Prostate gland (tissue), 2 donors: Measurements from ENCODE around the gene APH1A.

Source experiments
- CTCF ChIP-seq, 4 experiments: fragments of 200-600 bp in 2 of 4; fragments of 450-650 bp in 2 of 4; sonication (generic) in 2 of 4; IDR thresholded peaks; 1 replicate in 3 of 4; 2 replicates in 1 of 4; pipeline ENCODE4 v1.5.1; 2016 to 2019; ENCODE audit warnings: antibody characterized with exemption in 4 of 4, mild to moderate bottlenecking in 2 of 4, moderate library complexity in 2 of 4
- POLR2A ChIP-seq: fragments of 450-650 bp; IDR thresholded peaks from one replicate; pipeline ENCODE4 v1.6.1; 2016; ENCODE audit warnings: antibody characterized with exemption, mild to moderate bottlenecking
- POLR2AphosphoS5 ChIP-seq: sonication (generic); formaldehyde crosslinking; IDR thresholded peaks from one replicate; pipeline ENCODE4 v1.6.1; 2017; ENCODE audit warnings: antibody characterized with exemption

GRCh38 chr1:150261367-150261766, 7.4 kb downstream of the APH1A start:
- no peak for TF ChIP-seq CTCF (IDR thresholded peaks at IDR 0.05)
- TF ChIP-seq POLR2AphosphoS5, result no peak
- no peak for TF ChIP-seq POLR2A
